GM19351 (cell line): ENCODE data around the gene TTLL5.

Experiments used
- ATAC-seq: cut with Tn5 transposase; IDR thresholded peaks from one replicate; pipeline ENCODE4 v1.9.1; 2021; ENCODE audit warnings: mild to moderate bottlenecking, moderate library complexity; ENCODE audit not compliant: unreplicated experiment

The TTLL5 gene

GRCh38 chr14:75941030-75941429, 280.0 kb downstream of the TTLL5 start:
- ATAC-seq, result no peak

- no peak for ATAC-seq
Observed at GRCh38 chr14:75944607-75945241, 283.7 kb downstream of the TTLL5 start.

- ATAC-seq, result no peak
Observed at GRCh38 chr14:75946785-75947184, 285.7 kb downstream of the TTLL5 start.

GRCh38 chr14:75952489-75952888, 291.4 kb downstream of the TTLL5 start:
- ATAC-seq, result no peak

GRCh38 chr14:75959031-75959430, 298.0 kb downstream of the TTLL5 start:
- no peak for ATAC-seq

GRCh38 chr14:75960231-75960630, 299.2 kb downstream of the TTLL5 start:
- peak; percentile 75 for ATAC-seq

- no peak for ATAC-seq
Observed at GRCh38 chr14:75961662-75962061, 300.6 kb downstream of the TTLL5 start.

- ATAC-seq, result no peak
Observed at GRCh38 chr14:75967866-75968265, 306.8 kb downstream of the TTLL5 start.

GRCh38 chr14:75968456-75968855, 307.4 kb downstream of the TTLL5 start:
- ATAC-seq, result no peak

- no peak for ATAC-seq
Observed at GRCh38 chr14:75969126-75969525, 308.1 kb downstream of the TTLL5 start.

GRCh38 chr14:75969891-75970290, 308.8 kb downstream of the TTLL5 start:
- no peak for ATAC-seq

GRCh38 chr14:75970989-75971388, 309.9 kb downstream of the TTLL5 start:
- no peak for ATAC-seq

GRCh38 chr14:75971509-75971908, 310.5 kb downstream of the TTLL5 start:
- ATAC-seq, result no peak

GRCh38 chr14:75972801-75973421, 311.9 kb downstream of the TTLL5 start:
- ATAC-seq, result no peak

GRCh38 chr14:75976826-75977581, 316.0 kb downstream of the TTLL5 start:
- no peak for ATAC-seq

GRCh38 chr14:75977582-75977943, 316.5 kb downstream of the TTLL5 start:
- ATAC-seq, result no peak

- ATAC-seq, result no peak
Observed at GRCh38 chr14:75978249-75978731, 317.2 kb downstream of the TTLL5 start.

- ATAC-seq, result no peak
Observed at GRCh38 chr14:75979071-75979571, 318.1 kb downstream of the TTLL5 start.

GRCh38 chr14:75979648-75980565, 318.9 kb downstream of the TTLL5 start:
- no peak for ATAC-seq

- no peak for ATAC-seq
Observed at GRCh38 chr14:75980856-75981255, 319.8 kb downstream of the TTLL5 start.
